AG09319 (cell line): Measurements from ENCODE around the gene FARP1.

Experiments
- DNase-seq: peaks from one replicate; pipeline ENCODE4 v3.0.0-alpha.2; 2010; ENCODE audit warnings: low read depth; ENCODE audit errors: extremely low read depth
- CTCF ChIP-seq: IDR thresholded peaks from 2 replicates; pipeline ENCODE4 v1.5.1; 2011; ENCODE audit warnings: low read depth, mild to moderate bottlenecking, inconsistent platforms, low read length, moderate library complexity

Gene FARP1

GRCh38 chr13:98416408-98416807, 273.5 kb downstream of the FARP1 start:
- no peak for DNase-seq
- TF ChIP-seq CTCF, result no peak

GRCh38 chr13:98419786-98420553, 277.1 kb downstream of the FARP1 start:
- no peak for TF ChIP-seq CTCF
- no peak for DNase-seq

- no peak for DNase-seq
- TF ChIP-seq CTCF, result no peak
Observed at GRCh38 chr13:98420554-98421175, 277.8 kb downstream of the FARP1 start.

GRCh38 chr13:98422046-98422445, 279.2 kb downstream of the FARP1 start:
- no peak for TF ChIP-seq CTCF
- DNase-seq, result no peak

- TF ChIP-seq CTCF, result no peak
- no peak for DNase-seq
Observed at GRCh38 chr13:98423417-98423816, 280.5 kb downstream of the FARP1 start.

- TF ChIP-seq CTCF, result no peak
- no peak for DNase-seq
Observed at GRCh38 chr13:98427331-98427995, 284.6 kb downstream of the FARP1 start.
